Tibial artery (tissue), 4 donors: ENCODE measurements around the gene UGT1A7.
"Not testable (repeated sequence)": the region's sequence is repeated elsewhere in the genome, so short reads cannot be mapped to it uniquely, and the experiment has no call there.

Experiments
- DNase-seq, 2 donors: peaks; one replicate each; pipeline ENCODE4 v3.0.0-alpha.2; 2019
- H3K27ac ChIP-seq, 2 donors: fragments of 200-600 bp; sonication (generic) in 1 of 2; 1 replicate in 1 of 2; 2 replicates in 1 of 2; pipeline ENCODE4 v1.5.1; 2018 to 2019; ENCODE audit warnings: mild to moderate bottlenecking in 1 of 2
- H3K27me3 ChIP-seq, 2 donors: fragments of 200-600 bp; sonication (generic) in 1 of 2; one replicate each; pipeline versions ENCODE4 v1.5.1 to v1.6.0; 2016 to 2019
- H3K36me3 ChIP-seq, 3 donors: fragments of 200-600 bp; sonication (generic) in 2 of 3; one replicate each; pipeline ENCODE4 v1.5.1; 2016 to 2019; ENCODE audit warnings: mild to moderate bottlenecking in 2 of 3
- H3K4me1 ChIP-seq, 4 donors: fragments of 200-600 bp; sonication (generic) in 2 of 4; 1 replicate in 3 of 4; 2 replicates in 1 of 4; pipeline ENCODE4 v1.5.1; 2016 to 2019
- H3K4me3 ChIP-seq, 2 donors: fragments of 200-600 bp; sonication (generic) in 1 of 2; 1 replicate in 1 of 2; 2 replicates in 1 of 2; pipeline ENCODE4 v1.5.1; 2018 to 2019; ENCODE audit warnings: mild to moderate bottlenecking in 2 of 2
- H3K9me3 ChIP-seq, 3 donors: fragments of 200-600 bp; sonication (generic) in 1 of 3; one replicate each; pipeline ENCODE4 v1.5.1; 2016 to 2019
- CTCF ChIP-seq, 2 experiments: fragments of 200-600 bp in 1 of 2; fragments of 450-650 bp in 1 of 2; IDR thresholded peaks; one replicate each; pipeline ENCODE4 v1.5.1; 2017 to 2019; ENCODE audit warnings: antibody characterized with exemption in 2 of 2, mild to moderate bottlenecking in 1 of 2, moderate library complexity in 1 of 2
- intact Hi-C: fragments of 100-400 bp; cut with DNase I; formaldehyde crosslinking; loops from one replicate; pipeline ENCODE4 v1.15.0; 2023; ENCODE audit warnings: low total_unique reads

The UGT1A7 gene

GRCh38 chr2:233700028-233700635 lies 18.4 kb downstream of the UGT1A7 start:
- Histone ChIP-seq H3K36me3 (no peaks in the 10 kb centered on the region), H3K9me3 (no peaks in the 10 kb centered on the region), H3K27ac (no peak overlapping the region), H3K4me3 (no peak overlapping the region), H3K4me1 (peaks cover 0 to 2% (median 0%) of the 10 kb centered on the region in 4 donors), H3K27me3 (no peaks in the 10 kb centered on the region)
- TF ChIP-seq CTCF (IDR thresholded peaks at IDR 0.05), result no peak
- DNase-seq, result no peak
- intact Hi-C loops, result loop anchor here (10.0 kb wide), 1 partner anchor 255 kb away; no protein-coding TSS in a partner anchor

- intact Hi-C loops, result loop anchor here (10.0 kb wide), 1 partner anchor 256 kb away; no protein-coding TSS in a partner anchor
- H3K4me3 ChIP-seq, H3K27me3 ChIP-seq, H3K4me1 ChIP-seq, DNase-seq, H3K9me3 ChIP-seq, H3K36me3 ChIP-seq, H3K27ac ChIP-seq: not testable (repeated sequence)
Measured at GRCh38 chr2:233700842-233701241, 19.1 kb downstream of the UGT1A7 start.

GRCh38 chr2:233702238-233702637 lies 20.5 kb downstream of the UGT1A7 start:
- peaks cover 0 to 2% (median 0%) of the 10 kb centered on the region in 4 donors for H3K4me1 ChIP-seq
- no peaks in the 10 kb centered on the region for H3K36me3 ChIP-seq
- H3K27ac ChIP-seq, result no peak overlapping the region
- H3K27me3 ChIP-seq, result no peaks in the 10 kb centered on the region
- intact Hi-C loops, result loop anchor here (10.0 kb wide), 1 partner anchor 257 kb away; no protein-coding TSS in a partner anchor
- DNase-seq, result no peak
- no peaks in the 10 kb centered on the region for H3K9me3 ChIP-seq
- TF ChIP-seq CTCF (IDR thresholded peaks at IDR 0.05), result no peak
- no peak overlapping the region for H3K4me3 ChIP-seq

- intact Hi-C loops, result loop anchor here (10.0 kb wide), 1 partner anchor 261 kb away; no protein-coding TSS in a partner anchor
- H3K27ac ChIP-seq, result no peak overlapping the region
- H3K9me3 ChIP-seq, result no peaks in the 10 kb centered on the region
- no peak for DNase-seq
- H3K27me3 ChIP-seq, result peaks cover 0 to 2% of the 10 kb centered on the region in 2 donors
- no peaks in the 10 kb centered on the region for H3K36me3 ChIP-seq
- no peak for TF ChIP-seq CTCF (IDR thresholded peaks at IDR 0.05)
- no peak overlapping the region for H3K4me3 ChIP-seq
- no peaks in the 10 kb centered on the region for H3K4me1 ChIP-seq
Measured at GRCh38 chr2:233705911-233706506, 24.3 kb downstream of the UGT1A7 start.

- intact Hi-C loops, result loop anchor here (10.0 kb wide), 1 partner anchor 262 kb away; no protein-coding TSS in a partner anchor
- Histone ChIP-seq H3K27me3 (peaks cover 0 to 6% of the 10 kb centered on the region in 2 donors), H3K4me3 (no peak overlapping the region), H3K4me1 (no peaks in the 10 kb centered on the region), H3K27ac (no peak overlapping the region), H3K36me3 (no peaks in the 10 kb centered on the region), H3K9me3 (no peaks in the 10 kb centered on the region)
- TF ChIP-seq CTCF (IDR thresholded peaks at IDR 0.05), result no peak
- no peak for DNase-seq
Measured at GRCh38 chr2:233706720-233707119, 25.0 kb downstream of the UGT1A7 start.

- Histone ChIP-seq H3K4me1 (no peaks in the 10 kb centered on the region), H3K36me3 (no peaks in the 10 kb centered on the region), H3K9me3 (no peaks in the 10 kb centered on the region), H3K27me3 (peaks cover 0 to 6% of the 10 kb centered on the region in 2 donors), H3K27ac (no peak overlapping the region), H3K4me3 (no peak overlapping the region)
- no peak for TF ChIP-seq CTCF (IDR thresholded peaks at IDR 0.05)
- no peak for DNase-seq
- intact Hi-C loops, result loop anchor here (10.0 kb wide), 1 partner anchor 263 kb away; no protein-coding TSS in a partner anchor
Measured at GRCh38 chr2:233707940-233708644, 26.4 kb downstream of the UGT1A7 start.
